Diencephalon (tissue), 1 donor: Measurements from ENCODE around the gene GEMIN8. TPM values are rescaled to one million over a fixed set of nuclear protein-coding genes. Genes with fewer than 3 reads are reported as not detected.

Source experiments
- total RNA-seq: library from RNA; depleted of rRNA; stranded (reverse); fragments of >200 nt; gene quantifications from one replicate; pipeline ENCODE4 v1.2.3, GENCODE V29; 2014

The GEMIN8 gene, protein sequence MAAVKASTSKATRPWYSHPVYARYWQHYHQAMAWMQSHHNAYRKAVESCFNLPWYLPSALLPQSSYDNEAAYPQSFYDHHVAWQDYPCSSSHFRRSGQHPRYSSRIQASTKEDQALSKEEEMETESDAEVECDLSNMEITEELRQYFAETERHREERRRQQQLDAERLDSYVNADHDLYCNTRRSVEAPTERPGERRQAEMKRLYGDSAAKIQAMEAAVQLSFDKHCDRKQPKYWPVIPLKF
- 13.4 TPM for total RNA-seq

GRCh38 chrX:14029425-14030173, at the start of gene GEMIN8:
TSS of gene GEMIN8 (minus strand) at chrX:14029892. CDS start at chrX:14021478, 8,414 bp downstream.

Other genes starting within 250 kb of the GEMIN8 start
- 455 TPM for gene GPM6B, start 212.8 kb downstream of the GEMIN8 start, total RNA-seq